GM12865 (cell line): ENCODE measurements around the gene SIK2.

Experiments used
- DNase-seq: peaks from one replicate; pipeline ENCODE4 v3.0.0; 2010; ENCODE audit warnings: low read depth
- H3K4me3 ChIP-seq: 2 replicates; pipeline ENCODE4 v1.5.1; 2011; ENCODE audit warnings: mild to moderate bottlenecking, low read depth, low read length, control low read depth
- TF ChIP-seq, protein P1 (sequence below): IDR thresholded peaks from 2 replicates; pipeline ENCODE4 v1.5.1; 2011; ENCODE audit warnings: low read length, control low read depth, low read depth, inconsistent platforms; ENCODE audit not compliant: insufficient read depth; ENCODE audit errors: missing control alignments

SIK2 gene

DNA sequence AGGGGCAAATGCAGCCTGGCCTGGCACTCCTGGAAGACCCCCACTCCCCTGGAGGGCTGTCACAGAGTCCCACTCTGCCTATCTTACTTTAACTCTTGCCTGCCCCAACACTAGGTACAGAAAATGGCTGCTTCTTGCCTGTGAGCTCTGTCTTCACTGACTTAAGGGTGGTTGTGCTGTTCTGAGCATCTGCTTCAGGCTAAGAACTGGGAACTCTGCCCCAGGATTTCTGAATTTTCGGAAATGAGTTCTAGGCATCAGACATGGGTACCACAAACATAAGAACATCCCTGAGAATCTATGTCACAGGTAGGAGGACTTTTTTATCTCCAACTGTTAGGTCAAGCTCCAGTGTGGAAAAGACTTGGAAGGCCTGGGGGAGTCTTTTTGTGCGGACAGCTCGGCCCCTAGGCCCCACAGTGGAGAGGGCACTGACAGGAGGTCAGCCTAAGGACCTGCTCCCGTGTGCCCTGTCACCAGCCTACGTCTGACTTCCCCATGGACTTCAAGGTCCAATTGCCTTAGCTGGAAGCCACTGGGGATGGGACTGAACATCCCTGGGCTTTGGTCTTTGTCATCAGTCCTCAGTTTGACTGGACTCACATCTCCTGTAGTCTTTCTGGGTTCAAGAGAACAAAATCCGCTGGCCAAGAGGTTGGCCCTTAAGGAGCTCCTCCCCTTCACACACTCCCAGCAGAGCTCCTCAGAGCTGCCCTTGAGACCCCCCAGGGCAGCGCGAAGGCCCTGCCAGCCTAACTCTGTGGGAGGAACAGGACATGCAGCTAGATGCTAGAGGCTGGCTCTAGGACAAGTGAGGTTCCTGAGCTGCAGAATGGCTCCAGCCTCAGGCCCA lies 132.1 kb downstream of the SIK2 start:
- TF ChIP-seq, protein P1, sequence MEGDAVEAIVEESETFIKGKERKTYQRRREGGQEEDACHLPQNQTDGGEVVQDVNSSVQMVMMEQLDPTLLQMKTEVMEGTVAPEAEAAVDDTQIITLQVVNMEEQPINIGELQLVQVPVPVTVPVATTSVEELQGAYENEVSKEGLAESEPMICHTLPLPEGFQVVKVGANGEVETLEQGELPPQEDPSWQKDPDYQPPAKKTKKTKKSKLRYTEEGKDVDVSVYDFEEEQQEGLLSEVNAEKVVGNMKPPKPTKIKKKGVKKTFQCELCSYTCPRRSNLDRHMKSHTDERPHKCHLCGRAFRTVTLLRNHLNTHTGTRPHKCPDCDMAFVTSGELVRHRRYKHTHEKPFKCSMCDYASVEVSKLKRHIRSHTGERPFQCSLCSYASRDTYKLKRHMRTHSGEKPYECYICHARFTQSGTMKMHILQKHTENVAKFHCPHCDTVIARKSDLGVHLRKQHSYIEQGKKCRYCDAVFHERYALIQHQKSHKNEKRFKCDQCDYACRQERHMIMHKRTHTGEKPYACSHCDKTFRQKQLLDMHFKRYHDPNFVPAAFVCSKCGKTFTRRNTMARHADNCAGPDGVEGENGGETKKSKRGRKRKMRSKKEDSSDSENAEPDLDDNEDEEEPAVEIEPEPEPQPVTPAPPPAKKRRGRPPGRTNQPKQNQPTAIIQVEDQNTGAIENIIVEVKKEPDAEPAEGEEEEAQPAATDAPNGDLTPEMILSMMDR, result no peak

DNA sequence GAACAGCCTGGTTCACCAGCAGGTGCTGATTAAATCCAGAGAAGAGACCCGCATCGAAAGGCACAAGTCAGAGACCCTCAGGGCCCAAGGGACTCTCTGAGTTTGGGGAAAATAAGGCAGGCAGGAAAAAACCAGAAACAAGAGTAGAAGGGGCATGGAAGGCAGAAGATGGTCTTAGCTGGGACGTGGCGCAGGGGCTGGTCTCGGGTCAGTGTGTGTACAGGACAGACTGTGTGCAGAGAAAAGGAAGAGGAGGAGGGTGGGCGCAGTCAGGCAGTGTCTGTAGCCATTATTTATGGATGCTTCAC lies 132.7 kb downstream of the SIK2 start:
- no peak overlapping the region for H3K4me3 ChIP-seq
- no peak for DNase-seq
- TF ChIP-seq, protein P1, result no peak

More for the DNA sequence above, 132.1 kb downstream of the SIK2 start:
- H3K4me3 ChIP-seq, result no peak overlapping the region
- no peak for DNase-seq

- TF ChIP-seq, protein P1, result no peak
- no peak overlapping the region for H3K4me3 ChIP-seq
- DNase-seq, result no peak
Observed at GRCh38 chr11:111735262-111736116, 133.2 kb downstream of the SIK2 start.

- H3K4me3 ChIP-seq, result no peak overlapping the region
- no peak for DNase-seq
- TF ChIP-seq, protein P1, result no peak
Observed at GRCh38 chr11:111736181-111736590, 133.9 kb downstream of the SIK2 start.

GRCh38 chr11:111736621-111737443 lies 134.6 kb downstream of the SIK2 start:
- no peak for DNase-seq
- TF ChIP-seq, protein P1, result no peak
- no peak overlapping the region for H3K4me3 ChIP-seq

DNA sequence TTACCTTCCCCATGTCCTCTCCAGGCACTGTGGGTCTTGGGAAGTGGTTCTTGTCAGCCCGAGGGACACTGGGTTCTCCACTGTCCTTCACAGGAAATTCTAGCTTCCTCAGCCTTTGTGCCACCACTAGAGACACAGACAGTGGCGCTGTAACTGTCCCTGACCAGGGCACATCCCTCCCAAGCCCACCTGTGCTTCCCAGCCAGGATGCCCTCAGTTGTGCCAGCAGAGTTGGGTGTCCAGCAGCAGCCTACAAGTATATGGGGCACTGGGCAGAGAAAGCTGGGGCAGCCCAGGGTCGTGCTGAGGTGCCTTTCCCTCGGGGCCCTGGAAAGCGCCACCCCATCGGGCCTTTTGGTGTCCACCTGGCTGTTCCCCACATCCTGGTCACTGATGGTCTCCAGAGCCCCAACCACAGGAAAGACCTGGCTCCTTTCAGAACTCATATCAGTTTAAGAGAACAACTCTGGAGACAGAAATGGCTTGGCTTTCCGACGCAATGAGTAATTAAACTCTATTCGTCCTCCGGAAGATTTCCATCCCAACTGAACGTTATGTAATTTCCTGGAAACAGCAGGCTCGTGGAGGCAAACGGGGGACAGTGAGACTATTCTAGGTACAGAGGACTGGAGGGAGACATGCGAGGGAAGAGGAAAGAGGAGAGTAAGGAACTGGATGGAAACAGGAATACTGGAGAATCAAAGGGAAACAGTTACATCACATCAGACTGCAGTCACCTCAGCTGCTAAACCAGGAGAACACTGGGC lies 135.4 kb downstream of the SIK2 start:
- H3K4me3 ChIP-seq, result no peak overlapping the region
- TF ChIP-seq, protein P1, result no peak
- DNase-seq, result no peak
